Esophagus muscularis mucosa (tissue), 4 donors: ENCODE data around the gene BOLA2B. TPM values are rescaled to one million over a fixed set of nuclear protein-coding genes. Genes with fewer than 3 reads are reported as not detected.
"Not testable (repeated sequence)": the region's sequence is repeated elsewhere in the genome, so short reads cannot be mapped to it uniquely, and the experiment has no call there.

ENCODE experiments used
- DNase-seq: peaks from one replicate; pipeline ENCODE4 v3.0.0-alpha.2; 2017; ENCODE audit errors: extremely low spot score
- H3K27ac ChIP-seq, 4 donors: fragments of 200-600 bp; sonication (generic); replicated peaks in 1 of 4; 1 replicate in 3 of 4; 2 replicates in 1 of 4; pipeline ENCODE4 v1.5.1; 2016 to 2019; ENCODE audit warnings: mild to moderate bottlenecking in 1 of 4
- H3K27me3 ChIP-seq, 4 donors: fragments of 200-600 bp; sonication (generic); one replicate each; pipeline versions ENCODE4 v1.5.1 to v1.6.0; 2016 to 2019
- H3K36me3 ChIP-seq, 4 donors: fragments of 200-600 bp; sonication (generic); one replicate each; pipeline ENCODE4 v1.5.1; 2016 to 2019
- H3K4me1 ChIP-seq, 4 donors: fragments of 200-600 bp; sonication (generic); one replicate each; pipeline ENCODE4 v1.5.1; 2016 to 2019
- H3K4me3 ChIP-seq, 4 donors: fragments of 200-600 bp; sonication (generic); 1 replicate in 2 of 4; 2 replicates in 2 of 4; pipeline ENCODE4 v1.5.1; 2016 to 2019; ENCODE audit warnings: mild to moderate bottlenecking in 4 of 4, moderate library complexity in 1 of 4
- H3K9me3 ChIP-seq, 4 donors: fragments of 200-600 bp; sonication (generic); 1 replicate in 3 of 4; 2 replicates in 1 of 4; pipeline ENCODE4 v1.5.1; 2016 to 2019
- EP300 ChIP-seq: sonication (generic); formaldehyde crosslinking; IDR thresholded peaks from one replicate; pipeline ENCODE4 v1.6.1; 2017; ENCODE audit warnings: antibody characterized with exemption
- POLR2A ChIP-seq: fragments of 450-650 bp; IDR thresholded peaks from one replicate; pipeline ENCODE4 v1.6.1; 2017; ENCODE audit warnings: antibody characterized with exemption, moderate library complexity, mild to moderate bottlenecking, low read depth
- POLR2AphosphoS5 ChIP-seq, 2 donors: sonication (generic); formaldehyde crosslinking; IDR thresholded peaks; one replicate each; pipeline ENCODE4 v1.6.1; 2017; ENCODE audit warnings: antibody characterized with exemption in 2 of 2
- WGBS: methylation state at CpG from one replicate; pipeline ENCODE4 v1.1.5; 2018; 5-methylcytosine and 5-hydroxymethylcytosine counted together
- intact Hi-C: fragments of 100-400 bp; cut with DNase I; formaldehyde crosslinking; loops from one replicate; pipeline ENCODE4 v1.15.1; 2023
- total RNA-seq, 4 donors: library from RNA; depleted of rRNA; stranded (reverse); fragments of >200 nt; gene quantifications; one replicate each; pipeline versions ENCODE4 v1.1.0 to v1.2.1, GENCODE V29; 2016
- TF ChIP-seq, protein P1 (sequence below), 3 experiments: fragments of 200-600 bp in 2 of 3; fragments of 450-650 bp in 1 of 3; sonication (generic) in 2 of 3; IDR thresholded peaks; one replicate each; pipeline ENCODE4 v1.5.1; 2017 to 2019; ENCODE audit warnings: antibody characterized with exemption in 3 of 3, mild to moderate bottlenecking in 2 of 3, moderate library complexity in 1 of 3

Gene BOLA2B
- total RNA-seq, 4 donors from 2014 or later, result 43.4 to 205 (median 116) TPM

DNA sequence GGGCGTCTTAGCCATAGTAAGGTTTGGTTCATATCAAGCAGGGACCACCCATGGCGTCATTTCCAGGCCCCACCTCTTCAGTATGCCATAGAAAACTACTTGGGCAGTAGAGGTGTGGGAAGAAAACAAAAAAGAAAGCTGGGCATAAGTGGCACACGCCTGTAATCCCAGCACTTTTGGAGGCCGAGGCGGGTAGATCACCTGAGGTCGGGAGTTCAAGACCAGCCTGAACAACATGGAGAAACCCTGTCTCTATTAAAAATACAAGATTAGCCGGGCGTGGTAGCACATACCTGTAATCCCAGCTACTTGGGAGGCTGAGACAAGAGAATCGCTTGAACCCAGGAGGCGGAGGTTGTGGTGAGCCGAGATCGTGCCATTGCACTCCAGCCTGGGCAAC lies 2.3 kb downstream of the BOLA2B start:
- H3K36me3 ChIP-seq, H3K9me3 ChIP-seq, H3K27me3 ChIP-seq, intact Hi-C loops, H3K4me3 ChIP-seq, DNase-seq, H3K27ac ChIP-seq: not testable (repeated sequence)
- 93% methylated on average over 6 of the region's 12 CpGs for WGBS
- H3K4me1 ChIP-seq, result peaks cover 0 to 15% (median 10%) of the 10 kb centered on the region in 4 donors

DNA sequence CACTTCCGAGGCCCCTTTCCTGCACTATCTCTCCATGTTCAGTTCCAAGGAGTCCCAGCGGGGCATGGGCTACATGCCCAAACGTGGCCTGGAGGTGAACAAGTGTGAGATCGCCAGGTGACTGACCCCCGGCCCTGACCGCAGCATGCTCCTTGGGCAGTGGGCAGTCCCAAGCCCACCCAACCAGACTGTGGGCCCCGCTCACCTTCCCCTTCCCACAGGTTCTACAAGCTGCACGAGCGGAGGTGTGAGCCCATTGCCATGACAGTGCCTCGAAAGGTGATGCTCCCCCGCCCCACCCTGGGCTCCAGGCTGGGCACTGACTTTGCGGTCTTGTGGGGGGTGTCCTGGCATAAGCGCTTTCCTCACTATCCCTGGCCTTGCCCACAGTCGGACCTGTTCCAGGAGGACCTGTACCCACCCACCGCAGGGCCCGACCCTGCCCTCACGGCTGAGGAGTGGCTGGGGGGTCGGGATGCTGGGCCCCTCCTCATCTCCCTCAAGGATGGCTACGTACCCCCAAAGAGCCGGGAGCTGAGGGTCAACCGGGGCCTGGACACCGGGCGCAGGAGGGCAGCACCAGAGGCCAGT lies 5.4 kb downstream of the BOLA2B start:
- H3K4me1 ChIP-seq, result peaks cover 8 to 26% (median 20%) of the 10 kb centered on the region in 4 donors

DNA sequence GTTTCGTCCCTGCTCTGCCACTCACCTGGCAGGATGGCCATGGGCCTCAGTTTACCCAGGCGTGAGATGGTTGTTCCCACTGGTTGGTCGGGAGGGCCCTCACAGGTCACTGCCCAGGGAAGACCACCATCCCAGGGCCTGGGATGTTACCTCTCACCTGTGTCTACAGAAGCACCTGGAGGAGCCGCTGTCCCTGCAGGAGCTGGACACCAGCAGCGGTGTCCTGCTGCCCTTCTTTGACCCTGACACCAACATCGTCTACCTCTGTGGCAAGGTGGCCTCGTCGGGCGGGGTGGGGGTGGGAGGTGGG lies 6.0 kb downstream of the BOLA2B start:
- no peak for DNase-seq
- H3K36me3 ChIP-seq, result peaks cover 0 to 8% (median 4%) of the 10 kb centered on the region in 4 donors
- no peak overlapping the region for H3K4me3 ChIP-seq
- no peaks in the 10 kb centered on the region for H3K9me3 ChIP-seq
- H3K4me1 ChIP-seq, result peaks cover 11 to 31% (median 24%) of the 10 kb centered on the region in 4 donors
- H3K27me3 ChIP-seq, result no peaks in the 10 kb centered on the region
- intact Hi-C loops, result no loop called here
- no peak overlapping the region for H3K27ac ChIP-seq
- 47% methylated on average over 5 of the region's 9 CpGs for WGBS
- no peak for TF ChIP-seq POLR2A
- TF ChIP-seq, protein P1, sequence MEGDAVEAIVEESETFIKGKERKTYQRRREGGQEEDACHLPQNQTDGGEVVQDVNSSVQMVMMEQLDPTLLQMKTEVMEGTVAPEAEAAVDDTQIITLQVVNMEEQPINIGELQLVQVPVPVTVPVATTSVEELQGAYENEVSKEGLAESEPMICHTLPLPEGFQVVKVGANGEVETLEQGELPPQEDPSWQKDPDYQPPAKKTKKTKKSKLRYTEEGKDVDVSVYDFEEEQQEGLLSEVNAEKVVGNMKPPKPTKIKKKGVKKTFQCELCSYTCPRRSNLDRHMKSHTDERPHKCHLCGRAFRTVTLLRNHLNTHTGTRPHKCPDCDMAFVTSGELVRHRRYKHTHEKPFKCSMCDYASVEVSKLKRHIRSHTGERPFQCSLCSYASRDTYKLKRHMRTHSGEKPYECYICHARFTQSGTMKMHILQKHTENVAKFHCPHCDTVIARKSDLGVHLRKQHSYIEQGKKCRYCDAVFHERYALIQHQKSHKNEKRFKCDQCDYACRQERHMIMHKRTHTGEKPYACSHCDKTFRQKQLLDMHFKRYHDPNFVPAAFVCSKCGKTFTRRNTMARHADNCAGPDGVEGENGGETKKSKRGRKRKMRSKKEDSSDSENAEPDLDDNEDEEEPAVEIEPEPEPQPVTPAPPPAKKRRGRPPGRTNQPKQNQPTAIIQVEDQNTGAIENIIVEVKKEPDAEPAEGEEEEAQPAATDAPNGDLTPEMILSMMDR (IDR thresholded peaks at IDR 0.05), result no peak

More for the DNA sequence above, 5.4 kb downstream of the BOLA2B start:
- no peaks in the 10 kb centered on the region for H3K9me3 ChIP-seq
- H3K27ac ChIP-seq, result no peak overlapping the region
- no peak overlapping the region for H3K4me3 ChIP-seq
- no peak for DNase-seq
- H3K36me3 ChIP-seq, result peaks cover 0 to 8% (median 4%) of the 10 kb centered on the region in 4 donors
- TF ChIP-seq POLR2AphosphoS5 (IDR thresholded peaks at IDR 0.05) (no peak), EP300 (no peak), POLR2A (no peak)
- TF ChIP-seq, protein P1 (IDR thresholded peaks at IDR 0.05), result no peak
- WGBS, result 84% methylated on average over 8 of the region's 23 CpGs
- no peaks in the 10 kb centered on the region for H3K27me3 ChIP-seq
- intact Hi-C loops, result no loop called here

DNA sequence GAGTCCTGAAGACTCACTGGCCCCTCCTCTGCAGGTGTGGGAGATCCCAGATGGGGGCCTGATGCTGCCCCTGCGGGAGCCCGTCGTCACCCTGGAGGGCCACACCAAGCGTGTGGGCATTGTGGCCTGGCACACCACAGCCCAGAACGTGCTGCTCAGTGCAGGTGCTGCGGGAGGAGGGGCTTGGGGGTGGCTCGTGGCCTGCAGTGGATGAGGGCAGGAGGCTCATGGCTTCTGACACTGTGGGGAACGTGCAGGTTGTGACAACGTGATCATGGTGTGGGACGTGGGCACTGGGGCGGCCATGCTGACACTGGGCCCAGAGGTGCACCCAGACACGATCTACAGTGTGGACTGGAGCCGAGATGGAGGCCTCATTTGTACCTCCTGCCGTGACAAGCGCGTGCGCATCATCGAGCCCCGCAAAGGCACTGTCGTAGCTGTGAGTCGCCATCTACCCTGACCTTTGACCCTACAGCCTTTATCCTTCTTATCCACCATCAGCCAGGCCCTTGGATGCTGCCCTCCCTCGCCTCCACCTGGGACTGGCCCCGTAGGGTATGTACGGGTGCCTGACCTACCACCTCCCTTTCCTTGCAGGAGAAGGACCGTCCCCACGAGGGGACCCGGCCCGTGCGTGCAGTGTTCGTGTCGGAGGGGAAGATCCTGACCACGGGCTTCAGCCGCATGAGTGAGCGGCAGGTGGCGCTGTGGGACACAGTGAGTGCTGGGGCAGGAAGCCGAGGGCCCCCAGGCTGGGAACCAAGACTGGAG lies 6.5 kb downstream of the BOLA2B start:
- 61% methylated on average over 22 of the region's 36 CpGs for WGBS
- Histone ChIP-seq H3K27me3 (no peaks in the 10 kb centered on the region), H3K9me3 (no peaks in the 10 kb centered on the region), H3K4me1 (peaks cover 11 to 35% (median 26%) of the 10 kb centered on the region in 4 donors), H3K27ac (no peak overlapping the region), H3K4me3 (peak overlapping the region in 1 of 4 donors; percentile 14), H3K36me3 (peaks cover 0 to 8% (median 4%) of the 10 kb centered on the region in 4 donors)
- intact Hi-C loops, result no loop called here
- no peak for TF ChIP-seq POLR2AphosphoS5 (IDR thresholded peaks at IDR 0.05)
- no peak for TF ChIP-seq POLR2A
- TF ChIP-seq, protein P1 (IDR thresholded peaks at IDR 0.05), result peak; percentile 43 to 67 (median 50)
- TF ChIP-seq EP300, result no peak
- no peak for DNase-seq

DNA sequence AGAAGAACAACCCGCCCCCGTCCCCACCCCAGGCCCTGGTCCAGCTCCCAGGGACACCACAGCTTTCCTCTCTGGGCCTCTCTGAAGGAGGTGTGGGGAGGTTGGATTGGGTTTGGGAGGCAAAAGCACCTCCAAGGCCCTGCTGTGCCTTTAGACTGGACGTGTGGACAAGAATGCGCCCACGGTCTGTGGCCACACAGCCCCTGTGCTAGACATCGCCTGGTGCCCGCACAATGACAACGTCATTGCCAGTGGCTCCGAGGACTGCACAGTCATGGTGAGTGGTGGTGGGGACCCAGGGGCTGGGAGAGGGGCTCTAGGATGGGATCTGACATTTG lies 7.1 kb downstream of the BOLA2B start:
- no peak for TF ChIP-seq POLR2A
- no peak for TF ChIP-seq EP300
- TF ChIP-seq, protein P1 (IDR thresholded peaks at IDR 0.05), result no peak
- TF ChIP-seq POLR2AphosphoS5 (IDR thresholded peaks at IDR 0.05), result no peak
- WGBS, result 84% methylated on average over 9 of the region's 9 CpGs
- peak overlapping the region in 1 of 4 donors; percentile 7 for H3K4me3 ChIP-seq

More for the DNA sequence above, 7.1 kb downstream of the BOLA2B start:
- H3K27ac ChIP-seq, result peak overlapping the region in 2 of 4 donors; percentile 29 to 42
- H3K36me3 ChIP-seq, result peaks cover 0 to 8% (median 4%) of the 10 kb centered on the region in 4 donors
- no peak for DNase-seq
- no peaks in the 10 kb centered on the region for H3K9me3 ChIP-seq
- H3K27me3 ChIP-seq, result no peaks in the 10 kb centered on the region
- peaks cover 11 to 35% (median 26%) of the 10 kb centered on the region in 4 donors for H3K4me1 ChIP-seq
- intact Hi-C loops, result no loop called here
